Common myeloid progenitor, CD34-positive (primary cell): ENCODE data around the gene POU6F2.

ENCODE experiments used
- CTCF ChIA-PET: fragments of 350-600 bp; sonication (Branson Sonifier 250); formaldehyde crosslinking; loops from one replicate; lab custom pipeline; 2021; ENCODE audit warnings: antibody characterized with exemption; lab: Charles Lee
- POLR2A ChIA-PET: fragments of 350-600 bp; sonication (Branson Sonifier 250); formaldehyde crosslinking; loops from one replicate; lab custom pipeline; 2021; ENCODE audit warnings: antibody characterized with exemption; lab: Charles Lee
- DNase-seq, 3 donors: peaks; one replicate each; pipeline versions ENCODE4 v3.0.0 to v3.0.0-alpha.2; 2013
- H3K27ac ChIP-seq, 2 experiments: 1 replicate in 1 of 2; 2 replicates in 1 of 2; pipeline ENCODE4 v1.7.0; 2013; ENCODE audit warnings: inconsistent platforms in 2 of 2, low read length in 2 of 2, mild to moderate bottlenecking in 2 of 2, low read depth in 1 of 2, moderate library complexity in 1 of 2; ENCODE audit not compliant: severe bottlenecking in 2 of 2, insufficient read depth in 1 of 2, poor library complexity in 1 of 2
- H3K27me3 ChIP-seq, 5 experiments: replicated peaks in 2 of 5; 1 replicate in 3 of 5; 2 replicates in 2 of 5; pipeline versions ENCODE4 v1.6.1 to v1.7.0; 2013; ENCODE audit warnings: low read length in 4 of 5, mild to moderate bottlenecking in 2 of 5, moderate library complexity in 2 of 5, inconsistent platforms in 1 of 5; ENCODE audit not compliant: insufficient read depth in 5 of 5, control insufficient read depth in 4 of 5
- H3K36me3 ChIP-seq, 4 experiments: 1 replicate in 2 of 4; 2 replicates in 2 of 4; pipeline versions ENCODE4 v1.6.1 to v1.7.0; 2013; ENCODE audit warnings: low read length in 3 of 4, control low read depth in 1 of 4, mild to moderate bottlenecking in 1 of 4; ENCODE audit not compliant: control insufficient read depth in 4 of 4, insufficient read depth in 4 of 4
- H3K4me1 ChIP-seq, 4 experiments: 1 replicate in 3 of 4; 2 replicates in 1 of 4; pipeline versions ENCODE4 v1.6.1 to v1.7.1; 2013; ENCODE audit warnings: low read length in 3 of 4, mild to moderate bottlenecking in 3 of 4, control low read depth in 1 of 4, inconsistent platforms in 1 of 4, moderate library complexity in 1 of 4; ENCODE audit not compliant: control insufficient read depth in 4 of 4, insufficient read depth in 4 of 4; ENCODE audit errors: control extremely low read depth in 1 of 4
- H3K4me3 ChIP-seq, 7 experiments: 1 replicate in 4 of 7; 2 replicates in 3 of 7; pipeline versions ENCODE4 v1.5.1 to v1.7.0; 2013; ENCODE audit warnings: mild to moderate bottlenecking in 7 of 7, low read length in 6 of 7, moderate library complexity in 6 of 7, inconsistent platforms in 2 of 7, low read depth in 2 of 7, control low read depth in 1 of 7; ENCODE audit not compliant: insufficient read depth in 4 of 7, control insufficient read depth in 1 of 7; ENCODE audit errors: extremely low read depth in 1 of 7
- H3K9me3 ChIP-seq, 5 experiments: 1 replicate in 4 of 5; 2 replicates in 1 of 5; pipeline versions ENCODE4 v1.6.1 to v1.7.1; 2013; ENCODE audit warnings: low read length in 4 of 5, mild to moderate bottlenecking in 2 of 5, inconsistent platforms in 1 of 5, low read depth in 1 of 5, moderate library complexity in 1 of 5; ENCODE audit not compliant: control insufficient read depth in 4 of 5, insufficient read depth in 2 of 5; ENCODE audit errors: control extremely low read depth in 1 of 5
- WGBS: methylation state at CpG from one replicate; pipeline ENCODE4 v1.1.5; 2013; ENCODE audit not compliant: insufficient coverage; 5-methylcytosine and 5-hydroxymethylcytosine counted together

POU6F2 gene

GRCh38 chr7:39517240-39517639 is 539.5 kb downstream of the POU6F2 start:
- DNase-seq, result no peak
- H3K36me3 ChIP-seq, result no peaks in the 10 kb centered on the region
- ChIA-PET POLR2A (no interaction called here), CTCF (interaction anchor here (0.9 to 3.1 kb wide), 4 partner anchors 13 to 75 kb away, joined by 3 to 12 read pairs (median 4); no protein-coding TSS in a partner anchor)
- no peak overlapping the region for H3K4me3 ChIP-seq
- H3K27me3 ChIP-seq, result no peaks in the 10 kb centered on the region
- peaks cover 3 to 27% (median 13%) of the 10 kb centered on the region in 4 experiments for H3K4me1 ChIP-seq
- no peak overlapping the region for H3K27ac ChIP-seq
- 79% methylated on average over 3 of the region's 3 CpGs for WGBS
- H3K9me3 ChIP-seq, result no peaks in the 10 kb centered on the region
